GM12872 (cell line): Measurements from ENCODE around the gene COX6B2.

ENCODE experiments used
- CTCF ChIP-seq: IDR thresholded peaks from 3 replicates; pipeline ENCODE4 v1.5.1; 2011; ENCODE audit warnings: low read depth, mild to moderate bottlenecking, low read length, moderate library complexity; ENCODE audit not compliant: insufficient read depth

Gene COX6B2

GRCh38 chr19:55377356-55378131, 23.0 kb upstream of the COX6B2 start:
- TF ChIP-seq CTCF: no peak

GRCh38 chr19:55376241-55376933, 21.9 kb upstream of the COX6B2 start, which contains the start of gene TMEM190:
TSS of gene TMEM190 (plus strand) at chr19:55376826. CDS start at chr19:55376854, 28 bp downstream.
- no peak for TF ChIP-seq CTCF

DNA sequence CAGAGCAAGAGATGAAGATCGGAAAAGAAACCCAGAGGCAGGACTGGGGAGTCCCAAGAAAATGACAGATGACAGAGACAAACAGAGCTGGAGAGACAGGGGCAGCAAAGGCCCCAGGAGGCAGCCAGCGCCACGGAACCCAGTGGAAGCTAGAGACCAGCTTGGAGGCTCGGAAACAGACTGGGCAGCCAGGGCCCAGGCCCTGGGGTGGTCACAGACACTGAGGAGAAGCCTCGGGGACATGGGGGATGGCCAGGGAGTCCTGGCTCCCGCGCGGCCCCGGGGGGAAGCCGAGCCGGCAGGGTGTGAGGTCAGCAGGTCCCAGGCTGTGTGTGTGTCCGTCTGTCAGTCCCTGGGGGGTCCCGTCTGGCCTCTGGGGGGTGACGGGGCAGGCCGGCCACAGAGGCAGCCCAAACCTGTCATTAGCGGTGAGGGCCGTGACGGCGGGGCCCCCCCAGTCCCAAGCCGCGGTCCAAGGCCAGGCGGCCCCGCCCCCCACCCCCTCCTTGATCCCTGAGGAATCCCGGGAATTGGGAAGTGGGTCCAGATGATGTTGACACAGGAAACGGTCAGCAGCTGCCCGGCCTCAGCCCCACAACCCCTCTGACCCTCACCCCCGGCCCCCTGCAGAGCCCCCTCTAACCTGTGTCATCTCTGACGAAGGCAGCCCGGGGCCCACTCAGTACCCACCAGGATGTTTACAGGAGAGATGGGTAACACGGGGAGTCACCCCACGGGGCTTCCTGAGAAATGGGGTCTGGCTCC, 19.7 kb upstream of the COX6B2 start:
- TF ChIP-seq CTCF: no peak

DNA sequence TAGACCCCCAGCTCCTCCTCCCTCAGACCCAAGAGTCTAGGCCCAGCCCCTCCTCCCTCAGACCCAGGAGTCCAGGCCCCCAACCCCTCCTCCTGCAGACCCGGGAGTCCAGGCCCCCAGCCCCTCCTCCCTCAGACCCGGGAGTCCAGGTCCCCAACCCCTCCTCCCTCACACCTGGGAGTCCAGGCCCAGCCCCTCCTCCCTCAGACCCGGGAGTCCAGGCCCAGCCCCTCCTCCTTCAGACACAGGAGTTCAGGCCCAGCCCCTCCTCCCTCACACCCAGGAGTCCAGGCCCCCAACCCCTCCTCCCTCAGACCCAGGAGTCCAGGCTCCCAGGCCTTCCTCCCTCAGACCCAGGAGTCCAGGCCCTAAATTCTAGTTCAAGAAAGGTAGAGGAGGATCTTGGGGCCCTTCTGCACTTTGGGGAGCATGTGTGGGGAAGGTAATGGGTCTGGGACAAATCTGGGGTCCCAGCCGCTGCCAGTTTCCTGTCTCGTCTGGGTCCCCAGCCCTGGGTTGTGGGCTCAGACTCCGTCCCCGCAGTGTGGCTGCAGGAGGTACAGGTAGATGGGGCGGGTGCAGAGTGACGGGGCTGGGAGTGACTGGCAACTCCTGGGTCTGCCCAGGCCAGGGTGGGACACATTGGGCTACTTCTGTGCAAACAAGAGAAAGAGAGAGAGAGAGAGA, 18.9 kb upstream of the COX6B2 start:
- TF ChIP-seq CTCF: no peak

GRCh38 chr19:55372316-55373081, 18.0 kb upstream of the COX6B2 start:
- no peak for TF ChIP-seq CTCF

DNA sequence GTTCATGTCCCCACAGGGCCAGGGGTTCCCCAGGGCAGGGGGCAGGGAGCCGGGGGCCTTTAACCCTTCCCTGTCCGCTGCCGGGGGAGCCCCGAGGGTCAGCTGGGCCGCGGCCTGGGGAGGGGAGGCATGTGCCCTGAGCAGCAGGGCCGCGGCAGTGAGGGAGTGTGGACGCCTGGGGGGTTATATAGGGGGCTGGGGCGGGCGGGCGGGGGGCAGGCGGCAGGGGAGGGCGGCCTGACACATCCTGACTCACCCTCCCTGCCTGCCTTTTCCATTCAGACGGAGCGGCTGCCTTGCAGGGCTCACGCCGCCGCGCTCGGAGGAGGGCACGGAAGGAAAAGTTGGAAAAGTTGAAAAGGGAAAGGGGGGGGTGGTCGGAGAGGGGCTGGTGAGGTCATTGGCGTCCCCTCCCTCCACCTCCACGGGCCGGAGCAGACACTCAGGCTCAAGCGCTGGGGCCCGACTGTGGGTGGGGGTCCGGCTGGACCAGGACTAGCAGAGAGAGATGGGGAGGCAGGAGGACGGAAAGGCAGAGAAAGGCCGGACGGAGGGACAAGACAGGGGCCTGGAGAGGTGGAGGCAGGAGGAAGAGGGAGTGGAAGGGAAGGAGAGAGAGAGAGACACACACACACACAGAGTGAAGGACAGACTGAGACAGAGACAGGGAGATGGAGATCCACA, 15.9 kb upstream of the COX6B2 start, which contains the start of gene IL11:
TSS of gene IL11 (minus strand) at position 159 of the 684 bp plus-strand sequence. CDS start at position 6, 153 bp downstream.
- TF ChIP-seq CTCF: no peak
